H1 (cell line): ENCODE measurements around the gene IL17REL. TPM values are rescaled to one million over a fixed set of nuclear protein-coding genes. Genes with fewer than 3 reads are reported as not detected.

Experiments
- BRCA1 ChIP-seq: IDR thresholded peaks from 2 replicates; pipeline ENCODE4 v1.6.1; 2012; ENCODE audit warnings: low read depth, low read length, improper control_type of control experiment
- CHD2 ChIP-seq: IDR thresholded peaks from 2 replicates; pipeline ENCODE4 v1.6.1; 2012; ENCODE audit warnings: low read length, improper control_type of control experiment
- EGR1 ChIP-seq: IDR thresholded peaks from 2 replicates; pipeline ENCODE4 v1.6.1; 2011; ENCODE audit warnings: low read depth, low read length, borderline replicate concordance
- EP300 ChIP-seq, 2 experiments: IDR thresholded peaks; 1 replicate in 1 of 2; 2 replicates in 1 of 2; pipeline ENCODE4 v1.6.1; 2011 to 2012; ENCODE audit warnings: low read depth in 2 of 2, low read length in 2 of 2, mild to moderate bottlenecking in 2 of 2, borderline replicate concordance in 1 of 2, inconsistent platforms in 1 of 2, moderate library complexity in 1 of 2
- GABPA ChIP-seq: IDR thresholded peaks from 2 replicates; pipeline ENCODE4 v1.6.1; 2011; ENCODE audit warnings: mild to moderate bottlenecking, low read length, moderate library complexity, borderline replicate concordance; ENCODE audit not compliant: insufficient read depth
- PHF8 ChIP-seq: fragments of 200-600 bp; sonication (generic); conservative IDR thresholded peaks from 2 replicates; pipeline ENCODE4 v1.7.1; 2012; ENCODE audit warnings: low read depth, mild to moderate bottlenecking, inconsistent platforms, low read length, moderate library complexity
- RXRA ChIP-seq: IDR thresholded peaks from 2 replicates; pipeline ENCODE4 v1.6.1; 2011; ENCODE audit warnings: low read depth, mild to moderate bottlenecking, low read length, moderate library complexity; ENCODE audit not compliant: insufficient read depth
- SP2 ChIP-seq: IDR thresholded peaks from 2 replicates; pipeline ENCODE4 v1.6.1; 2012; ENCODE audit warnings: mild to moderate bottlenecking, low read length, inconsistent platforms
- TEAD4 ChIP-seq: IDR thresholded peaks from 2 replicates; pipeline ENCODE4 v1.6.1; 2012; ENCODE audit warnings: low read depth, low read length, inconsistent platforms, mixed read lengths
- polyA plus RNA-seq, 7 experiments: library from polyadenylated mRNA; depleted of rRNA in 3 of 7; stranded (reverse) in 5 of 7; unstranded in 2 of 7; fragments of >200 nt in 5 of 7; fragments of 200-250 nt in 2 of 7; gene quantifications; 1 replicate in 5 of 7; 2 replicates in 1 of 7; 4 replicates in 1 of 7; pipeline versions ENCODE4 v1.2.1 to v1.2.3, GENCODE V29; 2011 to 2013; ENCODE audit warnings: missing spikeins in 2 of 7, mixed read lengths in 2 of 7
- total RNA-seq: library from RNA; stranded (reverse); fragmentation: NEBNext Ultra II Directional; extraction: Animal tissue kit (Norgen Biotek cat#: 25700); gene quantifications from 2 replicates; pipeline ENCODE4 v1.2.1, GENCODE V29; 2021

Gene IL17REL
- total and polyA plus RNA-seq, 2 of the 8 experiments (the other 6 are each of a cell fraction or from before 2014, with no cell fraction given) = 0.15 to 0.20 TPM

DNA sequence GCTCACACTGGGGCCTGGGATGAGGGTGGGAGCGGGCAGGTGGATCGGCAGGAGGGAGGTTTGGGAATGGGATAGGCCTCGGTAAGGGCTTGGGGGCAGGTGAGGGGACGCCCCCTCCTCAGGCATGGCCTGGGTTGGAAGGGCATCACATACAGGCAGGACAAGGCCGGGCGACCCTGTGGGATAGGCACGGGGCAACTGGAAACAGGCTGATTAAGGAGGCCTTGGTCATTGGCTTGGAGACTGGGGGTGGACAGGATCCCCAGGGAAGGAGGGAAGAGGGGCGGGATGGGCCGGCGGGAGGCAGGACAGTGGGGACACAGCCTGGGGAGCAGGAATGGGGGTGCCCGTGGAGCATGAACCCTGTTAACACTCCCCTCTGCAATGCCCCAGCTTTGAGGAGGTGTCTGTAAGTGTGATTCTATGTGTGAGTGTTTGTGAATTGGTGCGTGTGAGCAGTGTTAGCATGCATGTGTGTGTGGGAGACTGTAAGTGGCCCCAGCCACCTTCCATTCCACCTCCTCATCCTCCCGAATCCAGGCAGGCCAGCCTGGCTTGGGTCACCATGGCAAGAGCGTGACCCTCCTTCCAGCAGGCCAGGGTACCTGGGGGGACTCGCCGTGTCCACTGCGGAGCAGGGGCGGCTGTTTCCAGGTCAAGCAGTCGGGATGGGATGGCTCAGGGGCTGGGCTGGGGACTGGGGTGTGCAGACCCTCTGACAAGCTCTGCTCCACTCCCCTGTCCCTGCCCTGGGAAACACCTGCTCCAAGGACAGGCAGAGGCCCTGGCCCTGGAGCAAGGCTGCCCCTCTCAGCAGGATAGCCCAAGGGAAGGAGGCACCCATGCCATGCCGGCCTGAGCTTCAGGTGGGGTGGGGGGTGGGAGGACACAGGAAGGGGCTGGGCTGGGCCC, 55.4 kb downstream of the IL17REL start (continued):
- TF ChIP-seq EP300 (IDR thresholded peaks at IDR 0.05; ENCODE audit: borderline replicate concordance in 1 of 2, low read depth in 2 of 2, low read length in 2 of 2) (no peak), CHD2 (no peak), TEAD4 (no peak), SP2 (no peak), PHF8 (no peak), GABPA (no peak), BRCA1 (no peak), EGR1 (no peak), RXRA (no peak)
